Activated CD8-positive, alpha-beta T cell treated with anti-CD3 and anti-CD28 coated beads, Interleukin-2, amount 10 ng/mL, durations not matched to agents 7 days and 5 days (primary cell): ENCODE measurements around the gene CNTN4. TPM values are rescaled to one million over a fixed set of nuclear protein-coding genes. Genes with fewer than 3 reads are reported as not detected.

Source experiments
- ATAC-seq: fragments of 150-1000 bp; cut with Tn5 transposase; one replicate; pipeline ENCODE4 v1.10.0; 2021; ENCODE audit warnings: moderate library complexity
- CTCF ChIA-PET: fragments of 350-600 bp; sonication (Branson Sonifier 250); formaldehyde crosslinking; loops from one replicate; lab custom pipeline; 2021; ENCODE audit warnings: antibody characterized with exemption; lab: Charles Lee
- POLR2A ChIA-PET: fragments of 350-600 bp; sonication (Branson Sonifier 250); formaldehyde crosslinking; loops from one replicate; lab custom pipeline; 2021; ENCODE audit warnings: antibody characterized with exemption; lab: Charles Lee
- DNase-seq: peaks from one replicate; pipeline ENCODE4 v3.0.0-alpha.2; 2020
- H3K27ac Mint-ChIP-seq: one replicate; pipeline ENCODE4 v1.8.0; 2021; ENCODE audit warnings: mild to moderate bottlenecking, mixed read lengths
- H3K27me3 Mint-ChIP-seq: one replicate; pipeline ENCODE4 v1.8.0; 2021; ENCODE audit warnings: low read depth, mixed read lengths
- H3K36me3 Mint-ChIP-seq: one replicate; pipeline ENCODE4 v1.8.0; 2021; ENCODE audit warnings: low read depth, mixed read lengths
- H3K4me1 Mint-ChIP-seq: one replicate; pipeline ENCODE4 v1.8.0; 2021; ENCODE audit warnings: low read depth, mixed read lengths
- H3K4me3 Mint-ChIP-seq: one replicate; pipeline ENCODE4 v1.8.0; 2021; ENCODE audit warnings: mild to moderate bottlenecking, mixed read lengths
- H3K9me3 Mint-ChIP-seq: one replicate; pipeline ENCODE4 v1.8.0; 2022; ENCODE audit warnings: mixed read lengths; ENCODE audit not compliant: insufficient read depth
- total RNA-seq, 2 experiments: library from RNA; stranded (reverse); gene quantifications; one replicate each; pipeline ENCODE4 v1.2.3, GENCODE V29; 2021

The CNTN4 gene
- total RNA-seq, 2 experiments from 2014 or later = not detected

DNA sequence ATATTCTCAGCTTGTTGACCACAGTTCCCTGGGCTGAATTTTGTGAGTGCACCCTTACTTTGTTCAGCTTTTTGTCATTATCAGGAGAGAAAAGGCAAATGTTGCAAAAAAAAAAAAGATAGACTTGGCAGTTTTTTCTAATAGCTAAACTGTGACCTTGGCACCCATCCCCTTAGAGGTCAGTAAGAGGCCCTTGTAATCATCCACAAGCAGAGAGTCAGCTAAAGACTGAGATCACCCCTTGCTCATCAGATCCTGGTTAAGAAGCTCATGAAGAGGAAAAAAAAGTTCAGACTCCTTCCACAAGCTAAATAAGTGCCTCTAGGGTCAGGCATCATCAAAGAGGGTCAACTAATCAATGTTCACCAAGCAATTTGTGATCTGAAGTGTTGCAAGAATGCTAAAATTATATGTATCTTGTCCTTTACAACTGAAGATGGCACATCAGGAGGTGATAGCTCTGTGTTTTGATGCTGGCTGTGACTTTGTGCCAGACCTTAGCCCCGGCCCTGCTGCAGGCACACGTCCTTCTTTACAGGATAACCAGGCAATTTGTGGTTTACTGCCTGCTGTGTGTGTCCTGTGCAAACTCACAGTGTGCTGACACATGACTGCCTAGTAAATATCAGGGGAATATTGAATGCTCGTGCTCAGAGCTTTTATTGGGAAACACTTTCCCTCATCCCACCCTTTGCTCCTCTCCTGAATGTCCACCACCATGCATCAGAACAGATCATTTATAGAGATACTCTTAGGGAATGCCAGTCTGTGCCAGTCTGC lies 748.6 kb downstream of the CNTN4 start:
- H3K27me3 Mint-ChIP-seq = no peaks in the 10 kb centered on the region
- CTCF ChIA-PET = interaction anchor here (0.6 kb wide), 1 partner anchor 245 kb away, joined by 3 read pairs; no protein-coding TSS in a partner anchor
- no peaks in the 10 kb centered on the region for H3K4me1 Mint-ChIP-seq
- no peak overlapping the region for H3K27ac Mint-ChIP-seq
- ATAC-seq (no peak), DNase-seq (no peak)
- no peaks in the 10 kb centered on the region for H3K36me3 Mint-ChIP-seq
- POLR2A ChIA-PET = no interaction called here
- no peak overlapping the region for H3K4me3 Mint-ChIP-seq
- H3K9me3 Mint-ChIP-seq = no peaks in the 10 kb centered on the region

DNA sequence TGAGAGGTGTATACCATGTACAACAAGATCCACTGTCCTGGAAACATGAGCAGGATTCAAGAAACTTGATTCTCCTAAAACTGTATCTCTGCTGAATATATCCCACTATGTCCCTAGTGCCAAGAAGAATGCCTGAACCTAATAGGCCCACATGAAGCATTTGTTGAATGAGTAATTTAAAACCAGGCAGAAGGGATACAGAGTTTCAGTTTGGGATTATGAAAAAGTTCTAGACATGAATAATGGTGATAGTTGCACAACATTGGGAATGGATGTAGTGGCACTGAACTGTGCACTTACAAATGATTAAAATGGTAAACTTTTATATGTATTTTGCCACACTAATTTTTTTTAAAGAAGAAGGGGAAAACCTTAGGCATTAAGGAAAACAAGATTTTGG lies 750.4 kb downstream of the CNTN4 start:
- ChIA-PET CTCF (no interaction called here), POLR2A (no interaction called here)
- Mint-ChIP-seq H3K36me3 (no peaks in the 10 kb centered on the region), H3K9me3 (no peaks in the 10 kb centered on the region), H3K4me3 (no peak overlapping the region), H3K27ac (no peak overlapping the region), H3K27me3 (no peaks in the 10 kb centered on the region), H3K4me1 (no peaks in the 10 kb centered on the region)
- DNase-seq (no peak), ATAC-seq (no peak)

DNA sequence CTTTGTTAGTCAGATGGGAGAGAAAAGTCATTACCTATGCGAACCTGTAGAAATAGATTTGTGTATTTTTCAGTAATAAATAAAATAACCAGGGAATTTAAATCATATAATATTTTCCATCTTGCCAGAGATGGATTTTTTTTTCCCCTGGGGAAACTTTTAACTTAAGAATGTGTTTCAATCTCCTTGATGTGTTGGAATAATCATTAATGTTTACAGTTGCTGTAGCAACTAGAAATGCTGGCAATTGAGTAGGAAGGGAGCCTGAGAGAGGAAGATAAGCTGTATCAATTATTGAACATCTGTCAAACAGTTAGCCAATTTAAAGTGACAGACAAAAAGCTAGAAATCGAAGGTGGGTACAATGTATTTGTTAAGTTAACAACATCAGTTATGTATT lies 752.0 kb downstream of the CNTN4 start:
- Mint-ChIP-seq H3K9me3 (no peaks in the 10 kb centered on the region), H3K27ac (no peak overlapping the region), H3K27me3 (no peaks in the 10 kb centered on the region), H3K4me1 (no peaks in the 10 kb centered on the region), H3K36me3 (no peaks in the 10 kb centered on the region), H3K4me3 (no peak overlapping the region)
- ATAC-seq = no peak
- POLR2A ChIA-PET = no interaction called here
- CTCF ChIA-PET = no interaction called here
- DNase-seq = no peak

DNA sequence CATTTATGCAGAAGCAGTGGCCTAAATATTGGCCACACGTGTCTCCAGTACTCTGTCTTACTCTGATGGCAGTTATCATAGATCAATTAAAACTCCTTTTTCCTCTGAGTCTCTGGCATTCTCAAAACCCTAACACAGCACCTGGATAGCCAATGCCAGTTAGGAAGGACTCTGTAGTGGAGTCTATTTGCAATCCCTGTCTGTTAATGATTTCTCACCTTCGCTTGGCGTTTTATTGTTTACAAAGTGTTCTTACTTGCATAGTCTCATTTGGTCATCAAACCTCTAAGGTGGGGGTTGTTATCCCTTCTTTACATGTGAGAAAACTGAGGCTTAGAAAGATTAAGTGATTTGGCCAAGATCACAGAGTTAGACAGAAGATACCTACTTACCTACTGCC lies 752.7 kb downstream of the CNTN4 start:
- H3K4me3 Mint-ChIP-seq = no peak overlapping the region
- H3K27me3 Mint-ChIP-seq = no peaks in the 10 kb centered on the region
- CTCF ChIA-PET = no interaction called here
- POLR2A ChIA-PET = no interaction called here
- H3K27ac Mint-ChIP-seq = no peak overlapping the region
- ATAC-seq = no peak
- H3K36me3 Mint-ChIP-seq = no peaks in the 10 kb centered on the region
- DNase-seq = no peak
- H3K9me3 Mint-ChIP-seq = no peaks in the 10 kb centered on the region
- H3K4me1 Mint-ChIP-seq = peaks cover 4% of the 10 kb centered on the region

DNA sequence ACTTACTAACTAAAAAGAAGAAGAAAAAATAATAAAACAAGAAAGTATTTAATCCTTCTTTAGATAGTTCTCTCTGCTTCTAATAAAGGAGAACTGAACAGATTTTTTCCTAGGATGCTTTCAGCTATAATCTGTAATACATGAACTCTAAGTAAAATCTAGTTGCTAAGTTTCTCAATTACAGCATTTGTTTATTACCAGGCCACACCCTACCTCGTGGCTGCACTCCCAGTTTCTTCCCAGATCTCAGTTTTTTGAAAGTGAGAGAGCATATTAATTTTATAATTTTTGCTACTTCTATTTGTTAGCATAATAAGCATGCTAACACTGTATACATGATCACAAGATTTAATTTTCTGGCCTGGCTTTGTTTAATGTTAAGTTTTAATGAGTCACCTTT lies 753.2 kb downstream of the CNTN4 start:
- Mint-ChIP-seq H3K36me3 (no peaks in the 10 kb centered on the region), H3K4me1 (peaks cover 4% of the 10 kb centered on the region), H3K27me3 (no peaks in the 10 kb centered on the region), H3K27ac (no peak overlapping the region), H3K4me3 (no peak overlapping the region), H3K9me3 (no peaks in the 10 kb centered on the region)
- CTCF ChIA-PET = no interaction called here
- ATAC-seq (no peak), DNase-seq (no peak)
- POLR2A ChIA-PET = no interaction called here

DNA sequence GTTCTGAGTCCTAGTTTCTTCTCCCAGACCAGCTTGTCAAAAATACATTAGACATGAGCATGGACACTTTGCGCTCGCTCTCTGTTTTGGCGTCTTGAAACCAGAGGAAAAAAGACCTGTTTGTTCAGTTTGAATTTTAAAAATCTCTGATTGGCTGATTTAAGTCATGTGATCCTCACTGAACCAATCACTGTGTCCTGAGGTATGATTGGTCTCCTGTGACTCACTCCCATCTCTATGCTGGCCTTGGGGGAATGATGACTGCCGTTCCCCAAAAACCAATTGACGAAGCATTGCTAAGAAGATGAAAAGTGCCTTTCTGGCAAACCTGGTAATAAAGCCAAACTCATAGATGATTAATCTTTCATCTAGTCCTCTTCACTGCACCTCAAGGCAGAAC lies 755.0 kb downstream of the CNTN4 start:
- H3K4me3 Mint-ChIP-seq = no peak overlapping the region
- H3K4me1 Mint-ChIP-seq = peaks cover 4% of the 10 kb centered on the region
- no peak overlapping the region for H3K27ac Mint-ChIP-seq
- ChIA-PET CTCF (no interaction called here), POLR2A (no interaction called here)
- H3K9me3 Mint-ChIP-seq = no peaks in the 10 kb centered on the region
- ATAC-seq (no peak), DNase-seq (no peak)
- no peaks in the 10 kb centered on the region for H3K27me3 Mint-ChIP-seq
- H3K36me3 Mint-ChIP-seq = no peaks in the 10 kb centered on the region

DNA sequence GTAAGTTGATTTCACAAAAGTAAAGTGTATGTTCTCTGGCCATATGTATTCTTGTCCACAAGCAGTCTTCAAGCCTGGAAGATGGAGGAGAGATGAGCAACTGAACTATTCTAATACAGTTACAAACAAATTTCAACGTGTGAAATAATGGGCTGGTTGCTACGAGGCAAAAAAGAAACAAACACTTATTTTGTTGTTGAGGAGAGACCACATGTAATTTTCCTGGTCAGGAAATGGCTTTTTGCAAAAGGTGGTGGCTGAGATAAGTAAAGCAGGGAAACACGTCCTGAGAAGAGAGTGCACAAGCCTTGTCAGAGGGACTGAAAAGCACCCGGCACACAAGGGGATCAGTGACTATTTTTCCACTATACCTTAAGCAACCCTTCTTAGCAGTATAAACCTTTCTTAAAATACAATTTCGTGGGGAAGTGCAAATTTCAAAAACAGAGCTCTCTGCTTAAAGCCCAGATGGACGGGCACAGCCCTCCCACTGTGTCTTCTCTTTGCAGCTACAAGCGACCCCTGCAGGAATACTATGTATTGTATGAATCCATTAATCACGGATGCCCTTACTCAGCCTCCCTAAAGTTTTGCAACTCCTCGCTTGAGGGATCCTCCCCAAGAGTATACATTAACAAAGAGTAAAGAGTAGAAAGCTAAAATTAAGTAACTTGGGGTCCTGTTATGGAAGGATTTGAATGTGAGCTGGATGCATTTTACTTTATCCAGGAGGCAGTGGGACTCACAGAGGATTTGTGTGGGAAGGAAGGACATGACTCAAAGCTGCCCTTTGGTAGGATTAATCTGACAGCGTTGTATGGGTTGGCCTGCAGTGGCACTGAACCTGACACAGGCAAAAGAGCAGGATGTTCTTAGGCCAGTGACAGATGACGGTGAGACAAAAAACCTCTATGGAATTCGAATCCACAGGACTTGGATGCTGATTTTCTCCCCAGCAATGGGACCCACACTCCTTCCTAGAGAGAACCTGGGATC lies 757.8 kb downstream of the CNTN4 start:
- H3K36me3 Mint-ChIP-seq = no peaks in the 10 kb centered on the region
- ATAC-seq (no peak), DNase-seq (no peak)
- CTCF ChIA-PET = no interaction called here
- peaks cover 4% of the 10 kb centered on the region for H3K4me1 Mint-ChIP-seq
- no peaks in the 10 kb centered on the region for H3K9me3 Mint-ChIP-seq
- no peak overlapping the region for H3K27ac Mint-ChIP-seq
- H3K27me3 Mint-ChIP-seq = peaks cover 2% of the 10 kb centered on the region
- no peak overlapping the region for H3K4me3 Mint-ChIP-seq
- POLR2A ChIA-PET = interaction anchor here (0.5 kb wide), 1 partner anchor 48 kb away, joined by 4 read pairs; no protein-coding TSS in a partner anchor

DNA sequence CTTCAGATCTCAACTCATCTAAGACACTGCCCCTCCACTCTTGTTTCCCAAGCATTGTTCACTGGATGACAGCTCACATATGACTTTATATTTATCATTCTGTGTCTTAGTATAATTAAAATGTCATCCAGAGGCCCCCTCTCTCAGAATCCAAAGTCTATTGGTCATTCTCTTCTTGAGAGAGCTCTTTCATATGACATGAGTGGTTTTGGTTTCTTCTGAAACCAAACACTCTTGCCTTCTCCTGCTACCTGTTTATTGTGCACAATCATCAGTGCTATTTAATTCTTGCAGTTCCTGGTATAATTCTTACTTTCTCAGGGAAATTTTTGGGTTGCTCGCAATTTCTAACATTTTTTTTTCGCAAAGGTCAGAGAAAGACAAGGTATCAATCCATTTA lies 762.0 kb downstream of the CNTN4 start:
- no peak for ATAC-seq
- ChIA-PET CTCF (no interaction called here), POLR2A (no interaction called here)
- no peak for DNase-seq
- Mint-ChIP-seq H3K36me3 (no peaks in the 10 kb centered on the region), H3K9me3 (no peaks in the 10 kb centered on the region), H3K27ac (no peak overlapping the region), H3K4me3 (no peak overlapping the region), H3K27me3 (peaks cover 2% of the 10 kb centered on the region), H3K4me1 (peaks cover 4% of the 10 kb centered on the region)

DNA sequence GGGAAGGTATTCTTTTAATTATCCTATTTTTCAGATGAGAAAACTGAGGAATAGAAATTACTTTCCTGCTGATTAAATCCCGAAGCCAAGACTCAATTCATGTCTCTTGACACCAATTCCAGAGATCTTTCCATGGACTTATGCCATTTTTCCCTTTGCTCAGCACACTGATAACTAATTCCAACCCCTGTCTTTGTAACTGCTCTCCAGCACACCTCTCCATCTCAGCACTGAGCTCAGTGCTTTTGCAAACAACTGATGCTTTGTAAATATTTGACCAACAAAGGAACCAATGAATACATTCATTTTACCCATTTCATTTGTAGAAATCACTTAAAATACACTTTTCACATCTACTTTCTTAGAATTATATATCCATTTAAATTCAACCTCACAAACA lies 762.5 kb downstream of the CNTN4 start:
- H3K9me3 Mint-ChIP-seq = no peaks in the 10 kb centered on the region
- no peak overlapping the region for H3K27ac Mint-ChIP-seq
- peaks cover 2% of the 10 kb centered on the region for H3K27me3 Mint-ChIP-seq
- ChIA-PET CTCF (no interaction called here), POLR2A (no interaction called here)
- H3K36me3 Mint-ChIP-seq = no peaks in the 10 kb centered on the region
- H3K4me1 Mint-ChIP-seq = peaks cover 2% of the 10 kb centered on the region
- no peak for DNase-seq
- H3K4me3 Mint-ChIP-seq = no peak overlapping the region
- ATAC-seq = no peak

DNA sequence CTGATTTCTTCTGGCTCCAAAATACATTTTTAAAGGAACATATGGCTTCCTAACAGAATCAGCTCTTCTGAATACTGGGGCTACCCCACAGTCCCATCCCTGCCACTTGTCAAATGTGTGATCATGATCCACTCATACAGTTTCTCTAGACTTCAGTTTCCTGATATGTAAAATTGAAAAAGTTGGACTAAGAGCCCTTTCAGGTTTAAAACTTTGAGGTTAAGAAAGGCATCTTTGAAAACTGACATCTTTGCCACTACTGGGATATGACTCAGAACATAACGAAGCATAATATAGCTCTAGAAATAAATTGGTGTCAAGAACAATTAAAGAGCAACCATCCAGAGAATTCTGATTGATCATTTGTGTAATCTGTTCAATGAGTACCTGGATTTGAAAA lies 763.3 kb downstream of the CNTN4 start:
- Mint-ChIP-seq H3K27ac (no peak overlapping the region), H3K4me1 (no peaks in the 10 kb centered on the region), H3K36me3 (no peaks in the 10 kb centered on the region), H3K27me3 (peaks cover 2% of the 10 kb centered on the region), H3K9me3 (no peaks in the 10 kb centered on the region), H3K4me3 (no peak overlapping the region)
- CTCF ChIA-PET = no interaction called here
- ATAC-seq (no peak), DNase-seq (no peak)
- POLR2A ChIA-PET = no interaction called here

DNA sequence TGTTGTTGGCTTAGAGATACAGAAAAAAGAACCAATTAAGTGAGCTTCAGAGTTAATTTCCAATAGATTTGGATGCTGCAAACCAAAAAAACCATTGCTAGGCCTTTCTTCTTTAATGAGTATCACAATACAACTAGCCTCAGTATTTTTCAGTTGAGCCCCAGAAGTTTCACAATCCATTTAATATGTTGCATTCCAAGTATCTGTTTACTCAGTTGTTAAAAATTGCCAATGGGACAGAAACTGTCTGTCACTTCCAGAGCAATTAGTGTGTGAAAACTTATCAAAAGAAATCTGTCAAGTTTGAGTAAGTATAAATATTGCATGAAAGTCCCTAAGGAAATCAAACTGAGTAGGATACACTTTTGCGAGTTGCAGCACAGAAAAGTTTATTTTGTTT lies 763.7 kb downstream of the CNTN4 start:
- H3K9me3 Mint-ChIP-seq = no peaks in the 10 kb centered on the region
- no peak overlapping the region for H3K27ac Mint-ChIP-seq
- H3K27me3 Mint-ChIP-seq = peaks cover 2% of the 10 kb centered on the region
- DNase-seq (no peak), ATAC-seq (no peak)
- H3K36me3 Mint-ChIP-seq = no peaks in the 10 kb centered on the region
- H3K4me1 Mint-ChIP-seq = no peaks in the 10 kb centered on the region
- no peak overlapping the region for H3K4me3 Mint-ChIP-seq
- ChIA-PET POLR2A (no interaction called here), CTCF (no interaction called here)

DNA sequence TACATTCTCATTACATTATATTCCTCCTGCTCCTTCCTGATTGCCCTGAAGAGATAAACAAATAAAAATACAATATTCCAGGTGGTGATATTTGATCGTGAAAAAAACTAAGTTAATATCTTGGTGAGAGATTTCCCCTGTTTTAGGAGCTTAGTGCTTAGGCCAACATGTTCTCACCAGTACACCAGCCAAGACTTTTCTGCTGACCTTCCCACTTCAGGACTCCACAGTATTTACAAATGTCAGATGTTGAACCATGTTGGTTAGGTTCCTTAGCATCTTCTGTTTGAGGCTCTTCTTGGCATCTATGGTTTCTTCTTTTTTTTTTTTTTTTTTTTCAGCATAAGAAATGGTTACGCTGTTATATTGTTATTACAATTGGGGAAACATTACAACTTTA lies 764.5 kb downstream of the CNTN4 start:
- H3K4me1 Mint-ChIP-seq = no peaks in the 10 kb centered on the region
- POLR2A ChIA-PET = no interaction called here
- no peaks in the 10 kb centered on the region for H3K36me3 Mint-ChIP-seq
- CTCF ChIA-PET = no interaction called here
- no peak overlapping the region for H3K27ac Mint-ChIP-seq
- no peak overlapping the region for H3K4me3 Mint-ChIP-seq
- peaks cover 2% of the 10 kb centered on the region for H3K27me3 Mint-ChIP-seq
- H3K9me3 Mint-ChIP-seq = no peaks in the 10 kb centered on the region
- DNase-seq (no peak), ATAC-seq (no peak)
